HepG2 (cell line): ENCODE data around the gene PNKD. TPM values are rescaled to one million over a fixed set of nuclear protein-coding genes. Genes with fewer than 3 reads are reported as not detected.

Source experiments
- CBX2 ChIP-seq, 2 experiments: fragments of 200-600 bp in 1 of 2; sonication (generic); formaldehyde crosslinking in 1 of 2; IDR thresholded peaks; 2 replicates each; pipeline versions ENCODE4 v1.7.0 to v1.8.1; 2018 to 2022; ENCODE audit warnings: low read depth in 2 of 2, low read length in 1 of 2, mild to moderate bottlenecking in 1 of 2, missing genetic modification reagents in 1 of 2
- DBP ChIP-seq: sonication (generic); formaldehyde crosslinking; IDR thresholded peaks from 2 replicates; pipeline ENCODE4 v1.4.0; 2020; ENCODE audit warnings: missing genetic modification reagents; ENCODE audit errors: not compliant biosample characterization
- HMG20A ChIP-seq: IDR thresholded peaks from 2 replicates; pipeline ENCODE4 v1.6.1; 2016; ENCODE audit warnings: borderline replicate concordance
- HNRNPK ChIP-seq: fragments of 200-400 bp; formaldehyde crosslinking; IDR thresholded peaks from 2 replicates; pipeline ENCODE4 v1.6.1; 2018; ENCODE audit warnings: low read length, low read depth, moderate library complexity, mild to moderate bottlenecking; ENCODE audit not compliant: poor library complexity, severe bottlenecking
- NFAT5 ChIP-seq: sonication (generic); formaldehyde crosslinking; IDR thresholded peaks from 2 replicates; pipeline ENCODE4 v1.4.0; 2020; ENCODE audit warnings: missing genetic modification reagents
- TMF1 ChIP-seq: sonication (generic); formaldehyde crosslinking; IDR thresholded peaks from 2 replicates; pipeline ENCODE4 v1.8.1; 2022; ENCODE audit warnings: low read depth, missing genetic modification reagents
- polyA plus RNA-seq, 8 experiments: library from polyadenylated mRNA; depleted of rRNA in 3 of 8; stranded (reverse) in 7 of 8; unstranded in 1 of 8; fragments of >200 nt; fragmentation: Illumina TruSeq in 4 of 8; extraction: Trizol in 4 of 8; gene quantifications; 2 replicates each; pipeline versions ENCODE4 v1.2.1 to v1.2.3, GENCODE V29; 2011 to 2016; ENCODE audit warnings: low read depth in 4 of 8, missing spikeins in 1 of 8, mixed read lengths in 1 of 8; ENCODE audit not compliant: insufficient read depth in 1 of 8
- total RNA-seq, 5 experiments: library from RNA; depleted of rRNA; stranded (reverse); fragments of >200 nt; fragmentation: Illumina TruSeq; extraction: Trizol; gene quantifications; 2 replicates each; pipeline ENCODE4 v1.2.3, GENCODE V29; 2016; ENCODE audit warnings: low read depth in 1 of 5

The PNKD gene
- total and polyA plus RNA-seq, 2 of the 13 experiments (the other 11 are each of a cell fraction or from before 2014, with no cell fraction given), result 55.9 to 80.4 TPM

DNA sequence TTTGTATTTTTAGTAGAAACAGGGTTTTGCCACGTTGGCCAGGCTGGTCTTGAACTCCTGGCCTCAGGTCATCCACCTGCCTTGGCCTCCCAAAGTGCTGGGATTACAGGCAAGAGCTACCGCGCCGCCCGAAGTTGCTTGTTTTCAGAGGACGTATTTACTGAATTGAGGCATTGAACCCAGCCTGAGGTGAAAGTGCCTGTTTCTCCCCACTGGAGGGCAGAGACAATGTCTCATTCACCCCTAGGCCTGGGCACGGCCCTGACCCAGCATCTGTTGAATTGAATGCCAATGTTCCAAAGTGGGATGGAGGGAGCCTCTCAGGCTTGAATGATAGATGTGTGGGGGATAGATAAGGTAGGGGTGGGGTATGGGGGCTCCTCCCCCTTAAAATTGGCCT lies 26.5 kb downstream of the PNKD start (continued):
- no peak for TF ChIP-seq NFAT5 (CRISPR knock-in tag)
- TF ChIP-seq HNRNPK, result no peak
- no peak for TF ChIP-seq TMF1 (CRISPR knock-in tag)
- no peak for TF ChIP-seq DBP (CRISPR knock-in tag)
- TF ChIP-seq CBX2 (IDR thresholded peaks at IDR 0.05; ENCODE audit: low read depth, low read length), result no peak
- TF ChIP-seq CBX2 (CRISPR knock-in tag; IDR thresholded peaks at IDR 0.05; ENCODE audit: low read depth), result 0 out of 2 replicates have a peak, but pooled peaks have one; percentile 52
- TF ChIP-seq HMG20A, result no peak; the same call in 1 of the 2 replicates
